GM18951 (cell line): ENCODE results near the gene TRIM65.

ENCODE experiments used
- POLR2A ChIP-seq: IDR thresholded peaks from 4 replicates; pipeline ENCODE4 v1.6.1; 2011; ENCODE audit warnings: mild to moderate bottlenecking; ENCODE audit not compliant: insufficient read length, insufficient read depth; ENCODE audit errors: extremely low read depth
- in situ Hi-C: fragments of 300-500 bp; cut with MboI; formaldehyde crosslinking; loops from one replicate; pipeline ENCODE4 v1.12.0; 2022; ENCODE audit warnings: low sequenced_read_pairs, mixed read lengths, inconsistent platforms; ENCODE audit not compliant: unreplicated experiment

TRIM65 gene

DNA sequence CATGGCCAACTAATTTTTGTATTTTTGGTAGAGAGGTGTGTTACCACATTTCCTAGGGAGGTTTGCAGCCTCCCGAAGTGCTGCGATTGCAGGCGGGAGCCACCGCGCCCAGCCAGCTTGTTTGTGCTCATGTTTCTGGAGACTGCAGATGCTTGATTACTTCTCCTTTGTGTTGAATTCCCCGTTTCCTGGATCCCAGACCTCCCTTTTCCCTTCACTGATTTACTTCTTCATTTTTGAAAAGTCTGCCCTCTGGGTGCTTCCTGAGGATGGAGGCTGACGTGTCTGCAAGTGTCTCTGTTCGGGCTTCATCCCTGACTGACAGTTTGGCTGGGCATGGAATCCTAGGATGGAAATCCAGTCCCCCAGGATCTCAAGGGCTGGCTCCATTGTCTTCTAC lies 11.3 kb downstream of the TRIM65 start:
- in situ Hi-C loops, result no loop called here
- no peak for TF ChIP-seq POLR2A

DNA sequence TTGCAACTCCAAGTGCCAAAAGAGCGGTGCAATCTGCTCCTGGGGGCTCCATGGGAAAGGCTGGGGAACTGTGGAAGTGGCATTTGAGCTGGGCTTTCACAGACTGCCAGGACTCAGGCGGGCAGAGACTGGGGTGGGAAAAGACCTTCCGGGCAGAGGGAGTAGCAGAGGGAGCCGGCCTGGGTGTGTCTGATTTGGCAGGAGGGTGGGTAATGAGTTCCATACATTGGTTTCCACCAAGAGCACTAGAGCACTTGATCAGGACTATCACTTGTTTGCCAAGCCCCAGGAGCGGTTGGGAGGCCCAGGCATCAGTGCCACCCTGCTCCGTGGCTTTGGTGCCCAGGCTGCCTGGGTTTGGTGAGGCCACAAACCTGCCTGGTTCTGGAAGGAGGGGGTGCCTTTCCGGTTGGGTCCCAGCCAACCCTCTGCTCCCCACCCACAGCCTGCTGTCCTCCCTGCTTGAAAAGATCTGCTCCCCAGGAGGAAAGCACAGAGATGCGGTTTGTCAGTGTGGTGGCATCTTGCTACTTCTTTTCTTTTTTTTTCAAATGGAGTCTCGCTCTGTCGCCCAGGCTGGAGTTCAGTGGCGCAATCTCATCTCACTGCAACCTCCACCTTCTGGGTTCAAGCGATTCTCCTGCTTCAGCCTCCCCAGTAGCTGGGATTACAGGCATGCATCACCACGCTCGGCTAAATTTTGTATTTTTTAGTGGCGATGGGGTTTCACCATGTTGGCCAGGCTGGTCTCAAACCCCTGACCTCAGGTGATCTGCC lies 14.9 kb downstream of the TRIM65 start:
- in situ Hi-C loops, result no loop called here
- TF ChIP-seq POLR2A, result no peak

GRCh38 chr17:75880266-75880665 lies 16.5 kb downstream of the TRIM65 start:
- TF ChIP-seq POLR2A, result no peak

GRCh38 chr17:75878174-75878998 lies 18.4 kb downstream of the TRIM65 start, which contains the start of gene TRIM47:
TRIM47 (minus strand) TSS chr17:75878581; CDS start chr17:75878548, 33 bp downstream.
- in situ Hi-C loops, result no loop called here
- TF ChIP-seq POLR2A, result no peak

More at GRCh38 chr17:75880266-75880665, 16.5 kb downstream of the TRIM65 start:
- in situ Hi-C loops, result no loop called here

GRCh38 chr17:75877752-75878173 lies 19.0 kb downstream of the TRIM65 start:
- TF ChIP-seq POLR2A, result no peak
- in situ Hi-C loops, result no loop called here

DNA sequence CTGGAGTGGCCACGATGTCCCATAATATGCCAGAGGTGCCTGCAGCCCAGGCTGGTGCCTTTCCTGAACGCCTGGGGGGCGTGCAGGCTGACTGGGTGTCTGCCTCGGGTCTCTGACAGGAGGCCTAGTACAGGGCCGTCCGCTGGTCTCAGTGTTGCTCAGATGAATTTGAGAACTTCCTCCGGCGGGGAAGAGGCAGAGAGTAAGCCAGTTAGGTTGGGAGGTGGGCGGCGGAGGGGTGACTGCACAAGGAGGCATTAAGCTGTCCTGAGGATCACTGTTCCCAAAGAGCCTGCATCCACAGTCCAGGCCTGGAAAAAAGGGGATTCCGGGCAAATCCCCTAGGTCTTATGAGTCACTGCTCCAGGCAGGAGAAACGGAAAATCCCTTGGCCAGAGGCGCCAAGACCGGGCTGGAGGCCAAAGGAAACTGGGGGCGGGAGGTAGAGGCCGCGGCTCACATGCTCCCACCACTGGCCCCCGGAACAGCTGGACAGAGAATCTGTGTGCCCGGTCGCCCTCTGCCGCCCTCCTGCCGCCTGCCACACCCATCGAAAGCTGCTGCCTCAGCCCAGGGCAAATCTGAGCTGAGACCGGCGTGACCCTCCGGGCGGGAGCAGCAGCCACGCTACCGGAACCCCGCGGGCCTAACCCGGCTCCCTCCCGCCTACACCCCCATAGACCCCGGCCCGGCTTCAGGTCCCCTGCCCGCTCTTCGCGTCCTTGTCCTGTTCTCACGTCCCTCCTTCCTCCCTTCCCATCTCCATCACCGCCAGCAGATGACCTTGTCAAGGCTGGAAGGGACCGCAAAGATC lies 19.6 kb downstream of the TRIM65 start:
- in situ Hi-C loops, result no loop called here
- no peak for TF ChIP-seq POLR2A

DNA sequence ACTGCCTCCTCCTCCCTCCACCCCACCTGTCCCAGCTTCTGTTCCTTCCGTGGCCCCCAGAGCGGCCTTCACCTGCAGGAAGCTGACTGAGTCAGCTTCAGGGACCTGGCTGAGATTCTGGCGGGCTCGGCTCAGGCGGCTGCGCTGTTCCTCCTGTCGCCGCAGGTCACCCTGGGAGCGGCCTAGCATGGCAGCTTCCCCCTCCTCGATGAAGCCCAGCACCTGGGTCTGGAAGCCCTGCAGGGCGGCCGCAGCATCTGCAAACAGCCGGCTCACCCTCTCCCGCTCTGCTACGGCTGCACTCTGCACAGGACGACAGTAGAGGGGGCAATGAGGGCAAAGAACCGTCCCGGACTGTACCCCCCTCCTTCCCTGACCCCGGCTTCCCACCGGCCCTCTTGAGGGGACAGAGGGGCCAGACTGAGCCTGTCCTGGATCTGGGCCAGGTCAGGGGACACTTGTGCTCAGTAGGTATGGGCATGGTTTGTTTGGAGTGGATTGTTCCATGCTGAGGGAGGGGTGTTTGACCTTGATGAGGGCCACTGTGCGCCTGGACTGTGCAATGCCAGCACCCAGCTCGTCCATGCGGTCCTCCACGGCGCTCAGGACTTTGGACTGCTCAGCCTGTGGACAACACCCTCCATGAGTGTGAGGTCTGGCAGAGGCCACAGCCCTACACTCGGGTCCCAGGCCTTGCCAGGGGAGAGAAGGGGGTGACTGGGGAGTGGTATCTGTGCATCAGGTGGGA lies 20.4 kb downstream of the TRIM65 start:
- TF ChIP-seq POLR2A, result peak; percentile 35
- in situ Hi-C loops, result no loop called here

DNA sequence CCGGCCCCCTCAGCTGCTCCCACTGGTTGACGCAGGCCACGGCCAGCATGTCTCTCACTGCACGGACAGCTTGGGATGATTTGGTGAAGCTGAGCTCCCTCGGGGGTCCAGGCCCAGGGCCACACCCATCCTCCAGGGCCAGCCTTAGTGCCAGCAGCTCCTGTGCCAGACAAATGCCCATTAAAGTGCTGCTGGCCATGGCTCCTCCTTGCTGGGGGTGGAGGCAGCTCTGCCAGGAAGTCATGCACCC lies 20.9 kb downstream of the TRIM65 start:
- in situ Hi-C loops, result no loop called here
- no peak for TF ChIP-seq POLR2A

- TF ChIP-seq POLR2A, result no peak
- in situ Hi-C loops, result no loop called here
Measured at GRCh38 chr17:75875182-75875939, 21.4 kb downstream of the TRIM65 start.

- in situ Hi-C loops, result no loop called here
- TF ChIP-seq POLR2A, result no peak
Measured at GRCh38 chr17:75874323-75875181, 22.2 kb downstream of the TRIM65 start.
